ENCODE results near the gene ALPK3. TPM values are rescaled to one million over a fixed set of nuclear protein-coding genes. Genes with fewer than 3 reads are reported as not detected.
"Not testable (repeated sequence)": the region's sequence is repeated elsewhere in the genome, so short reads cannot be mapped to it uniquely, and the experiment has no call there.

The ALPK3 gene
- total RNA-seq, 3 donors from 2014 or later (not counting 1 experiment from before 2014, with no cell fraction given) = 0.35 to 1.1 (median 0.63) TPM

GRCh38 chr15:84873997-84874396 lies 56.8 kb downstream of the ALPK3 start:
- Histone ChIP-seq H3K27ac (ENCODE audit: low read length) (no peak overlapping the region), H3K4me3 (ENCODE audit: low read length) (no peak overlapping the region), H3K36me3 (ENCODE audit: control insufficient read depth, insufficient read depth, low read length) (no peaks in the 10 kb centered on the region), H3K27me3 (ENCODE audit: control insufficient read depth, insufficient read depth, low read length) (no peaks in the 10 kb centered on the region), H3K9me3 (ENCODE audit: control insufficient read depth, insufficient read depth, low read length) (no peaks in the 10 kb centered on the region), H3K4me1 (ENCODE audit: control insufficient read depth, insufficient read depth, low read length) (no peaks in the 10 kb centered on the region)
- Mint-ChIP-seq H3K36me3 (no peaks in the 10 kb centered on the region), H3K4me1 (peaks cover 0 to 6% of the 10 kb centered on the region in 2 donors), H3K27me3 (ENCODE audit: low read depth in 2 of 2) (no peaks in the 10 kb centered on the region), H3K4me3 (no peak overlapping the region), H3K9me3 (no peaks in the 10 kb centered on the region), H3K27ac (no peak overlapping the region)
- intact Hi-C loops (cut with micrococcal nuclease) = no loop called here
- TF ChIP-seq, protein P1, sequence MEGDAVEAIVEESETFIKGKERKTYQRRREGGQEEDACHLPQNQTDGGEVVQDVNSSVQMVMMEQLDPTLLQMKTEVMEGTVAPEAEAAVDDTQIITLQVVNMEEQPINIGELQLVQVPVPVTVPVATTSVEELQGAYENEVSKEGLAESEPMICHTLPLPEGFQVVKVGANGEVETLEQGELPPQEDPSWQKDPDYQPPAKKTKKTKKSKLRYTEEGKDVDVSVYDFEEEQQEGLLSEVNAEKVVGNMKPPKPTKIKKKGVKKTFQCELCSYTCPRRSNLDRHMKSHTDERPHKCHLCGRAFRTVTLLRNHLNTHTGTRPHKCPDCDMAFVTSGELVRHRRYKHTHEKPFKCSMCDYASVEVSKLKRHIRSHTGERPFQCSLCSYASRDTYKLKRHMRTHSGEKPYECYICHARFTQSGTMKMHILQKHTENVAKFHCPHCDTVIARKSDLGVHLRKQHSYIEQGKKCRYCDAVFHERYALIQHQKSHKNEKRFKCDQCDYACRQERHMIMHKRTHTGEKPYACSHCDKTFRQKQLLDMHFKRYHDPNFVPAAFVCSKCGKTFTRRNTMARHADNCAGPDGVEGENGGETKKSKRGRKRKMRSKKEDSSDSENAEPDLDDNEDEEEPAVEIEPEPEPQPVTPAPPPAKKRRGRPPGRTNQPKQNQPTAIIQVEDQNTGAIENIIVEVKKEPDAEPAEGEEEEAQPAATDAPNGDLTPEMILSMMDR (IDR thresholded peaks at IDR 0.05) = no peak
- DNase-seq = no peak
- 84% methylated on average over 5 of the region's 7 CpGs for WGBS (ENCODE audit: insufficient coverage)
- no peak for ATAC-seq

DNA sequence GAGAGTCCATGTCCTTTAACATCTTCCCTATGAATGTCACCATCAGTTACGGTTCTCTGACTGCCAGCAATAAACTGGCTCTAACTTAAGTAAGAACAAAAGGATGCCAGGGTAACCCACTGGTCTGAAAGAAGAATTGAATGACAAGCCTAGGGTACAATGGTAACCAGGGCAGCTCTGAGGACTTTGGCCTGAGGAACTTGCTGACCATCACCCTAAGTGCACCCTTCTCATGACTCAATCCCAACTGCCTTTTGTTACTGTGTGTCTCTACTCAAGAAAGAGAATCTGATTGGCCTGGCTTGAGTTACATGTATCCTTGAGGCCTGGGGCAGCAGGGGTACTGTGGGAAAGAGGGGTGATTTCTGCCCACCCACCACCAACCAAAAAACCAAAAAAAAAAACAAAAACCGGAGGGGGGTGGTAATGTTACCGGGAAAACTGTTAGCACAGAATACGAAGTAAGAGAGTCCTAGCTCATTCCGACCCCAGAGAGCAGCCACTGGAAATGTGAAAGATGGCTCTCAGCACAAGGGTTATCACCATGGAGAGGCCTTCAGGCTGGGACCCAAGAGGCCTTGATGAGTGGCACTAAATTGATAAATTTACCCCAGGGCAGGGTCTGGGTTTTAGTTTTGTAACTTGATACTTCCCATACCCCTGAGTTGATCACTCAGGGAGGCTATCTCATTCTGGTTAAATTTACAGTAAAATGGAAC lies 58.0 kb downstream of the ALPK3 start:
- intact Hi-C loops (cut with micrococcal nuclease) = no loop called here
- no peaks in the 10 kb centered on the region for H3K36me3 ChIP-seq (ENCODE audit: control insufficient read depth, insufficient read depth, low read length)
- no peaks in the 10 kb centered on the region for H3K27me3 ChIP-seq (ENCODE audit: control insufficient read depth, insufficient read depth, low read length)
- DNase-seq (no peak), ATAC-seq (no peak)
- no peak overlapping the region for H3K4me3 ChIP-seq (ENCODE audit: low read length)
- 89% methylated on average over 5 of the region's 5 CpGs for WGBS (ENCODE audit: insufficient coverage)
- Mint-ChIP-seq H3K27me3 (ENCODE audit: low read depth in 2 of 2) (no peaks in the 10 kb centered on the region), H3K9me3 (no peaks in the 10 kb centered on the region), H3K27ac (no peak overlapping the region), H3K36me3 (no peaks in the 10 kb centered on the region), H3K4me1 (peaks cover 0 to 6% of the 10 kb centered on the region in 2 donors), H3K4me3 (no peak overlapping the region)
- no peaks in the 10 kb centered on the region for H3K4me1 ChIP-seq (ENCODE audit: control insufficient read depth, insufficient read depth, low read length)
- TF ChIP-seq, protein P1 (IDR thresholded peaks at IDR 0.05) = no peak
- no peaks in the 10 kb centered on the region for H3K9me3 ChIP-seq (ENCODE audit: control insufficient read depth, insufficient read depth, low read length)
- H3K27ac ChIP-seq (ENCODE audit: low read length) = no peak overlapping the region

DNA sequence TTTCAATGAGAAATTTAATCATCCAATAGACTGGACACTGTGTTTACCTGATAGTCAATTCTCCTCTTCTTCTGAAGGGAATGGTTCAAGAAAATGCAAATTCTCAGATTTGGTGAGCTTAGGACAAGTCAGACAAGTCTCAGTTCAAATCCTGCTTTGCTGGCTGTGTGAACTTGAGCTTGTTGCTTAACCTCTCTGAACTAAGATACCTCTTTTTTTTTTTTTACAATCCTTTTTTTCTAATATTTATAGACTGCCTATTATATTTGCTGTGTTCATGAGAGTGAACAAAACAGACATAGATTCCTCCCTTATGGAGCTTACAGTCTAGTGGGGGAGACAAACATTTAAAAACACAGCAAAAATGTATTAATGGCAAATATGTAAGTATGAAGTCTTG lies 59.1 kb downstream of the ALPK3 start:
- ATAC-seq (no peak), DNase-seq (no peak)
- no peaks in the 10 kb centered on the region for H3K27me3 Mint-ChIP-seq (ENCODE audit: low read depth in 2 of 2)
- no peak overlapping the region for H3K4me3 Mint-ChIP-seq
- no peaks in the 10 kb centered on the region for H3K4me1 ChIP-seq (ENCODE audit: control insufficient read depth, insufficient read depth, low read length)
- H3K27ac Mint-ChIP-seq = no peak overlapping the region
- H3K9me3 Mint-ChIP-seq = no peaks in the 10 kb centered on the region
- no peaks in the 10 kb centered on the region for H3K36me3 Mint-ChIP-seq
- H3K4me1 Mint-ChIP-seq = peaks cover 0 to 6% of the 10 kb centered on the region in 2 donors
- TF ChIP-seq, protein P1 (IDR thresholded peaks at IDR 0.05) = no peak
- H3K27ac ChIP-seq (ENCODE audit: low read length) = no peak overlapping the region
- no peaks in the 10 kb centered on the region for H3K9me3 ChIP-seq (ENCODE audit: control insufficient read depth, insufficient read depth, low read length)
- no peaks in the 10 kb centered on the region for H3K36me3 ChIP-seq (ENCODE audit: control insufficient read depth, insufficient read depth, low read length)
- H3K27me3 ChIP-seq (ENCODE audit: control insufficient read depth, insufficient read depth, low read length) = no peaks in the 10 kb centered on the region
- no peak overlapping the region for H3K4me3 ChIP-seq (ENCODE audit: low read length)
- intact Hi-C loops (cut with micrococcal nuclease) = no loop called here

DNA sequence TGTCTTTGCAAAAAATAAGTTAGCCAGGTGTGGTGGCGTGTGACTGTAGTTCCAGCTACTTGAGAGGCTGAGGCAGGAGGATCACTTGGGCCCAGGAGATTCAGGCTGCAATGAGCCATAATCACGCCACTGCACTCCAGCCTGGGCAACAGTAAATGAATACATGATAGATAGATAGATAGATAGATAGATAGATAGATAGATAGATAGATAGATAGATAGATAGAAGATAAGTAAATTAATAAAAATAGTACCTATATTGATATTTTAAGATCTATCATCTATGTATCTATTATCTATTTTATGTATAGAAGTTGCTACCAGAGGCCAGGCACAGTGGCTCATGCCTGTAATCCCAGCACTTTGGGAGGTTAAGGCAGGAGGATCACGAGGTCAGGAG lies 60.5 kb downstream of the ALPK3 start:
- not testable (repeated sequence) for H3K4me3 Mint-ChIP-seq; H3K9me3 ChIP-seq (ENCODE audit: control insufficient read depth, insufficient read depth, low read length); DNase-seq; H3K9me3 Mint-ChIP-seq; H3K36me3 Mint-ChIP-seq; H3K4me1 Mint-ChIP-seq; H3K27ac ChIP-seq (ENCODE audit: low read length); H3K27me3 Mint-ChIP-seq (ENCODE audit: low read depth in 2 of 2); H3K27ac Mint-ChIP-seq; ATAC-seq; H3K36me3 ChIP-seq (ENCODE audit: control insufficient read depth, insufficient read depth, low read length); H3K27me3 ChIP-seq (ENCODE audit: control insufficient read depth, insufficient read depth, low read length); H3K4me3 ChIP-seq (ENCODE audit: low read length); H3K4me1 ChIP-seq (ENCODE audit: control insufficient read depth, insufficient read depth, low read length)
- WGBS (ENCODE audit: insufficient coverage) = 96% methylated on average over 3 of the region's 3 CpGs
- intact Hi-C loops (cut with micrococcal nuclease) = loop anchor here (1.0 to 2.0 kb wide), 2 partner anchors 223 to 289 kb away; partner anchors contain the start of gene WDR73

Data from natural killer cell (primary cell).